ENCODE results near the gene WFDC5.

Gene WFDC5

GRCh38 chr20:45153147-45153546 lies 38.2 kb upstream of the WFDC5 start (continued):
- TF ChIP-seq CTCF (tag by site-specific recombination; IDR thresholded peaks at IDR 0.05) (no peak), ZNF48 (tag by site-specific recombination; IDR thresholded peaks at IDR 0.05) (no peak), ZNF544 (tag by site-specific recombination; IDR thresholded peaks at IDR 0.05) (no peak), ZBTB11 (tag by site-specific recombination; conservative IDR thresholded peaks at IDR 0.05; ENCODE audit: low read depth) (no peak), ZNF426 (tag by site-specific recombination; IDR thresholded peaks at IDR 0.05) (no peak)

GRCh38 chr20:45152405-45152804 lies 37.4 kb upstream of the WFDC5 start:
- Histone ChIP-seq H3K27ac (ENCODE audit: extremely low read depth, low read depth, low read length) (no peak overlapping the region), H3K9me3 (ENCODE audit: control insufficient read depth, insufficient read depth, low read depth, low read length) (no peaks in the 10 kb centered on the region), H3K36me3 (ENCODE audit: control insufficient read depth in 2 of 2, insufficient read depth in 1 of 2, low read length in 2 of 2) (no peaks in the 10 kb centered on the region), H3K4me3 (ENCODE audit: low read depth, low read length) (no peak overlapping the region), H3K4me1 (ENCODE audit: control insufficient read depth, insufficient read depth, low read length) (no peaks in the 10 kb centered on the region)
- ChIA-PET POLR2A (no interaction called here), CTCF (interaction anchor here (2.2 kb wide), 1 partner anchor 14 kb away, joined by 15 read pairs; no protein-coding TSS in a partner anchor)
- TF ChIP-seq ZNF701 (tag by site-specific recombination; IDR thresholded peaks at IDR 0.05) (no peak), ZNF626 (tag by site-specific recombination; IDR thresholded peaks at IDR 0.05) (no peak), WT1 (tag by site-specific recombination; IDR thresholded peaks at IDR 0.05) (no peak), PATZ1 (tag by site-specific recombination; IDR thresholded peaks at IDR 0.05) (no peak), ZNF449 (tag by site-specific recombination; IDR thresholded peaks at IDR 0.05) (no peak), GLIS1 (tag by site-specific recombination; IDR thresholded peaks at IDR 0.05) (no peak), ZNF510 (tag by site-specific recombination; IDR thresholded peaks at IDR 0.05; ENCODE audit: insufficient replicate concordance) (no peak), ZSCAN16 (tag by site-specific recombination; IDR thresholded peaks at IDR 0.05) (no peak), ZNF398 (tag by site-specific recombination; IDR thresholded peaks at IDR 0.05) (no peak), ZNF157 (tag by site-specific recombination; IDR thresholded peaks at IDR 0.05) (no peak), BCL11B (tag by site-specific recombination; IDR thresholded peaks at IDR 0.05; ENCODE audit: low read depth) (no peak), ZNF776 (tag by site-specific recombination; IDR thresholded peaks at IDR 0.05; ENCODE audit: borderline replicate concordance) (no peak), ZNF518A (tag by site-specific recombination; conservative IDR thresholded peaks at IDR 0.05; ENCODE audit: low read depth) (no peak), ZNF585B (tag by site-specific recombination; IDR thresholded peaks at IDR 0.05) (no peak), MZF1 (tag by site-specific recombination; IDR thresholded peaks at IDR 0.05; ENCODE audit: borderline replicate concordance) (no peak)
